Fibroblast of peridontal ligament (primary cell): ENCODE results near the gene BABAM2.
"Not testable (repeated sequence)": the region's sequence is repeated elsewhere in the genome, so short reads cannot be mapped to it uniquely, and the experiment has no call there.

ENCODE experiments used
- DNase-seq: peaks from one replicate; pipeline ENCODE4 v3.0.0-alpha.2; 2010; ENCODE audit errors: extremely low read depth

BABAM2 gene

DNA sequence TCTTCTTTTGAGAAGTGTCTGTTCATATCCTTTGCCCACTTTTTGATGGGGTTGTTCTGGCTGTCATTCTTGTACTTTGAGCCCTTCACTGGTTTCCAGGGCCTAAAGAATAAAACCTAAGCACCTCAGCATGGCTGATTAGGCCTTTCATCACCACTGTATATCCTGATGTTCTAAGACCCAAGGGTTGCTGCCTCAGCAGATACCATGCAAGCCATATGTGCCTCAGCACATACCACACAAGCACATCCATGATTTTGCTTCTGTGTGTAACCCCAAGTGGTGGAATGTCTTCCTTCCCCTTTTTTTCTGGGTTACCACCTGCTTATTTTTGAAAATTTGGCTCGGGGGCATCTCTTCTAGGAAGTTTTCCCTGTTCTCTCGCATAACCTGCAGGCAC lies 11.7 kb upstream of the BABAM2 start:
- DNase-seq, result no peak

DNA sequence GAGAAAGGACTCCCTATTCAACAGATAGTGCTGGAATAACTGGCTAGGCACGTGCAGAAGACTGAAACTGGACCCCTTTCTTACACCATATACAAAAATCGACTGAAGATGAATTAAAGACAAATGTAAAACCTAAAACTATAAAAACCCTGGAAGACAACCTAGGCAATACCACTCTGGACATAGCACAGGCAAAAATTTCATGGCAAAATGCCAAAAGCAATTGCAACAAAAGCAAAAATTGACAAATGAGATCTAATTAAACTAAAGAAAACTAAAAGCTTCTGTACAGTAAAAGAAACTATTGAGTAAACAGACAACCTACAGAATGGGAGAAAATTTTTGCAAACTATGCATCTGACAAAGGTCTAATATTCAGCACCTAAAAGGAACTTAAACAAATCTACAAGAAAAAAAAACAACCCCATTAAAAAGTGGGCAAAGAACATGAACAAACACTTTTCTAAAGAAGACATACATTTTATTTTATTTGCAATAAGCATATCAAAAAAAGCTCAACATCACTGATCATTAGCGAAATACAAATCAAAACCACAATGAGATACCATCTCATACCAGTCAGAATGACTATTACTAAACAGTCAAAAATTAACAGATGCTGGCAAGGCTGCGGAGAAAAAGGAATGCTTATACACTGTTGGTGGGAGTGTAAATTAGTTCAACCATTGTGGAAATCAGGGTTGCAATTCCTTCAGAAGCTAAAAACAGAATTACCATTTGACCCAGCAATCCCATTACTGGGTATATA lies 8.5 kb upstream of the BABAM2 start:
- not testable (repeated sequence) for DNase-seq

DNA sequence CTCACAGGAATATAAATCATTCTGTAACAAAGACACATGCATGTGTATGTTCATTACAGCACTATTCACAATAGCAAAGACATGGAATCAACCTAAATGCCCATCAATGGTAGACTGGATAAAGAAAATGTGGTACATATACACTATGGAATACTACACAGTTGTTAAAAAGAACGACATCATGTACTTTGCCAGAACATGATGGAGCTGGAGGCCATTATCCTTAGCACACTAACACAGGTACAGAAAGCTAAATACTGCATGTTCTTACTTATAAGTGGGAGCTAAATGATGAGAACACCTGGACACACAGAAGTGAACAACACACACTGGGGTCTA lies 8.0 kb upstream of the BABAM2 start:
- DNase-seq, result not testable (repeated sequence)

DNA sequence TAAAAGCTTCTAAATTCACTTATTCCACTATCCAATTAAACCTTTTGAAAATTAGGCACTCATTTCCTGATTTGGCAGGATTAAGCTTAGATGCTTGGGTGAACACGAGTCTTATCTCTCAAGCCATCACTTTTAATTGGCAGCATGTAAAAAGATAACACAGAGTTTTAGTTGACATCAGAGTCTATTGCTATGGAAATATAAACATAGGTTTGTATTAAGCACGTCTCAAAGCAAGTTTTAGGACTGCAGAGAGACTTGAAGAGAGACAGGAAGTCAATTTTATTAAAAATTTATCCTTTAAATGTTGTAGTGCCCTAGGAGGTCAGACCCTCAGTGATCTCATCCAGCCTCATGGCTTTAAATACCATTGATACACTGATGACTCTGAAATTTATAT lies 5.9 kb upstream of the BABAM2 start:
- DNase-seq, result no peak

DNA sequence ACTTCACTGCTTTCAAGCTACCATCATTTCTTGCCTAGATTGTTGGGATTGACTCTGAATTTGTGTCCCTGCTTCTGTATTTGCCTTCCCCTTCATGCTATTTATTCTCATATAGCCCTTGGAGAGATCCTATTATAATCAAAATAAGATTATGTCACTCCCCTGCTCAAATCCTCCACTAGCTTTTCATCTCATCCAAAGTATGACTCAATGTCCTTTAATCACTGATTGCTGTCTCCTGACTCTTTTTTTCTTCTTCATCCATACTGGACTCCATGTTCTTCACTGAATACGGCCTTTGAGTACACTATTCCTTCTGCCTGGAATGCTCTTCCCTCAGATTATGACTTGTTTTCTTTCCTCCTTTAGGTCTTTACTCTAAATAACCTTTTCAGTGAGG lies 5.3 kb upstream of the BABAM2 start:
- peak; percentile 37 for DNase-seq

DNA sequence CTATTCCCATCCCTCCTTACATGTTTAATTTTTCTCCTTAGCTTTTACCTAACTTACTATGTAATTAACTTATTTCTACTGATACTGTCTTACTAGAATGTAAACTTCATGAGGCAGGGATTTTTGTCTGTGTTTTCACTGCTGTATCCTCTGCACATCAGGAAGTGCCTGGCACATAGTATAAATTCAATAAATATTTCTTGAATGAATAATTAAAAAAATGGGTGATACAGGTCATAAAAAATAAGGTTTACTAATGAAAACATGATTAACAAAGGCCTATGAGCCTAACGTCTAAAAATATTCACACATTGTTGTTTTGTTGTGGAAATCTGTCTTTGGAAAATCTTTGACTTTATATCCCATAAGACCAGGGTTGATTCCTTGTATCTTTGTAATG lies 4.9 kb upstream of the BABAM2 start:
- DNase-seq, result no peak

DNA sequence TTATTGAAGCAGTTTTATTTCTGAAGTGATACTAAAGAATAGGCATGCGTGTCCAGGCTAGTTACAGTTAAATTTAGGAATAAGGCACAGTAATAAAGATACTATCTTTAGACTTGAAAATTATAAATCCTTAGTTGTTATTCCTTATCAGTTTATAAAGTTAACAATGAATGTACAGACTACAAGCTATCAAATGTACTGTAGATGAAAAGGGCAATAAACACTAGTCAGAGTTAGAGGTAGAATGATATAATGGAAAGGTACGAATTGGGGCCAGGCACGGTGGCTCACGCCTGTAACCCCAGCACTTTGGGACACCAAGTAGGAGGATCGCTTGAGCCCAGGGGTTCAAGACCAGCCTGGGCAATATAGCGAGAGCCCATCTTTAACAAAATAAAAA lies 4.2 kb upstream of the BABAM2 start:
- DNase-seq, result no peak

DNA sequence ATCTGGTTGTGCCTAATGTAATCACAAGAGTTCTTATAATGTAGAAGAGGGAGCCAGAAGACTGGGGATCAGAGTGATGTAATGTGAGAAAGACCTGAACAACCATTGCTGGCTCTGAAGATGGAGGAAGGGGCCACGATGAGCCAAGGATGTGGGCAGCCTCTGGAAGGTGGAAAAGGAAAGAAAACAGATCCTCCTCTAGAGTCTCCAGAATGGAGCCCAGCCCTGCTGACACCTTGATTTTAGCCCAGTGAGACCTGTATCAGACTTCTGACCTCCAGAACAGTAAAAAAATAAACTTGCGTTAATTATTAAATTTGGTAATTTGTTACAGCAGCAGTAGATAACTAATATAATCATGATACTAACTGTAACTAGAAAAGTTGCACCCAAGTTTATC lies 3.4 kb upstream of the BABAM2 start:
- DNase-seq, result no peak

DNA sequence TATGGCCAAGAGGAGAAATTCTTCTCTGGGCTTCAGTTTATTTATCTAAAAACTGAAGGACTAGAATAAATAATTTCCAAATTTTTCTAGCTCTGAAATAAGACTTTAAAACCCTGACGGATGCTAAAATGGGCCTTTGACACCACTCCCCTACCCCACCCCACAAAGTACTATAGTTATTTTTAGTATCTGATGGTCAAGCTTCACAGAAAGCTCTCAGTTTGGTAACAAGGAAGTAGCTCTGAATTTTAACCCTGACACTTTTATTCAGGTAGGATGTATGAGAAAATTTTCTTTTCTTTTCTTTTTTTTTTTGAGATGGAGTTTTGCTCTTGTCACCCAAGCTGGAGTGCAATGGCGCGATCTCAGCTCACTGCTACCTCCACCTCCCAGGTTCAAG lies 2.7 kb upstream of the BABAM2 start:
- no peak for DNase-seq

DNA sequence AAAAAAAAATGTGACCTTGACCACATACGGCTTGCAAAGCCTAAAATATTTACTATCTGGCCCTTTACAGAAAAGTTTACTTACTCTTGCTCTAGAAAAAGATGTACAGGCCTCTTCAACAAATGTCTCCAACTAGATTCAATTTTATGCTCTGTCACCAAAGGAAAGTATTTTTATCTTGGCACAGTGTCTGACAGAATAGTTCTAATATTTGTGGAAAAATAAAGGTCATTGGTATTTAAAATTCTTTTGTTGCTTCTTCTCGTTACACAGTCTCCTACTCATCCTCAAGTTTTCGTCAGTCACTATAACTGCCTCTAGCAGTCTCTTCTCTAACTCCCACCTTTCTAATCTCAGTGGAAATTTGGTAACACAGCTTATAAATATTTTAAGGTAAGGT lies 1.7 kb upstream of the BABAM2 start:
- DNase-seq, result peak; percentile 42

DNA sequence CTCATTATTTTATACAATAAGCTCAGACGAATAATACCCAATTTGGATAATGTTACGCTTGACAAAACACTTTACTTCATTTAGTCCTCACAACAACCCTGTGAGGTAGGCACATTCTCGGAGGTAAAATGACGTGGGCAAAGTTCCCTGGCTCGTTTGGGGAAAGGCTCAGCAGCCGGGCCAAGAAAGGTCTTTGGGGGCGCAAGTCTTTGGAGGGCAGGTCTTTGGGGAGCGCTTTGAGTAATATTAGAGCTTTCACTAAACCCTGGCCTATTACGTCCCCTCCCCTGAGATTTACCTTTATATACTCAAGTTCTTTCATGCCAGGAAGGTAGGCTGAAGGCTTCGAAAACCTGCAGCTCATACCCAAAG lies 769 bp upstream of the BABAM2 start:
- no peak for DNase-seq

DNA sequence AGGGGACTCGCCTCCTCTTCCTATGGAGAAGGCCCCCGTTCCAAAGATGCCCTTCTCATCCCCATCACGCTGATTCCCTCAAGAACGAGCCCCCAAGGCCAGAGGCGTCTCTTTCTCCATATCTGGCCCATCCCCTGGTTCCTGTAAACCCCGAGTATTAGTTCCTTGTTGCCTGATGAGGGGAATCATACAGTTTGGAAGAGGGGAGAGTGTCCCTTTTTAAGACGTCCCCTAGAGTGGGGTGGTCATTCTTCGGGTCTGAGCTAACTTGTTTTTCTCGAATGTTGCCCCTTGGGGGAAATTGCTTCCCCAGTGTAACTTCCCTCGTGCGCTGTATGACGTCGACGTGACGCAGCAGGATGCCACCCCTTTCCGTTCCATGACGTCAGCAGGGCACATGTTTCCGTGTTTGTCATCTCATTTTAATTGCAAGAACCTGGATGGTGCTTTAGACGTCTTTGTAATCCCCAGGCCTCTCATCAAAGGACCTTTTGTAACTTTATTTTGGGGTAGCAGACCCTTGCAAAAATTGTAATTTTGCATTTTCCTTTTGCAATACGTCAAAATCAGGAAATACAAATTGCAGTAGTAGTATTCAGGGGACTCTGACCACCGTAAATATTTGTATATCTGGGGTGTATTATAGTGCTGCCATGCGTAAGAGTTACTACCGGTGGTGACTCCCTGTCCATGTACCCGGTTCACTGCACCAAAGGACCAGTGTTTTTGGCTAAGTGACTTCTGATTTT lies 569 bp downstream of the BABAM2 start:
- DNase-seq, result peak; percentile 91

DNA sequence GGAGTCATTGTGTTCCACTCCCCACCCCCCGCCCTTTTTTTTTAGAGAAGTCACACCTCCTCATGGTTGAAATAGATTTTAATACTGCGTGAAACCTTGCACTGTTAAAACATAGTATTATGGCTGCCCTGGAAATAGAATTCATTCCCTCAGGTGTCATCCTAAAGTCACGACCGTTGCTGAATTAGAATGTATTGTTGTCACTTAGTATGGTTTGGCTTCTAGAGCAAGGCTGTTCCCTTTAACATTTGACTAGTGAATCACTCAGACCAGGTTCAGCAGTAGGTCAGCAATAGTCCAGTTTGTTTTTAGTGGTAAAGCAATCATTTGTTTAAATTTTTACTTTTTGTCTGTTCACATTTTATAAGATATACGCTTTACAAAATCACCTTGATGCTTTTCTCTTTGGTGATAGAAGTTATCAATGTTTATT lies 1.2 kb downstream of the BABAM2 start:
- DNase-seq, result peak; percentile 51

DNA sequence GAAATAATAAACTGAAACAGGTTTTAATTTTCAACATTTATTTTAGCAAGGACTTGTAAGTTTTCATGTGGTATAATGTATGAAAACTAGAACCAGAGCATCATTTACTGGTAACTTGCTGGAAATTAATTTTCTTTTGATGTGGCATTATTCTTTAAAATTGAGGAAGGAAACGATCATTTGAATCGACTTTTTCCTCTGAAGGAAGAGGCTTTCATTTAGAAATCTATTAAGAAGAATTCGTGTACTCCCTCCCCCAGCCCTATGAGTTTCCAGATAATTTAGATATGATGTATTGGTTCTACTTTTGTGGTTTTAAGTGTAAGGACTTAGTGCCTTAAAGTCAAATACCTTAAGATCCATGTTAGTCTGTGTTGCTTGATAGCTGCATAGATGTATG lies 2.5 kb downstream of the BABAM2 start:
- DNase-seq, result no peak

DNA sequence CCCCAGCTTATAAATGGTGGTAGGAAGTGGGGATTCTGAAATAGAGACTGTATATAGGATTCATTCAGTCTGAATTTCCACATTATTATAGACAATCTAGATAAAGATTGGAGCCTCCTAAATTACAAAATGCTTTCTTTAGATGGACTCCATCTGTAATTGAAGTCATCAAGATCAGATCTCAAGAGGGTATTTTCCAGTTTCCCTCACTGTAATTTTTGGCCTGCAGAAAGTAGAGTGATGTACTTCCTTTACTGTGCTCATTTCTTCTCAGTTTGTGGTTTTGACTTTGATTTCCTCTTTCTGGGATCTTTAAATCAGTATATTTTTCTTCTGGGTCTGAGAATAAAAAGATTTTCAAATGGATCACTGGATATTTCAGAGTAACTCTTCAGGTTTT lies 7.2 kb downstream of the BABAM2 start:
- DNase-seq, result no peak

DNA sequence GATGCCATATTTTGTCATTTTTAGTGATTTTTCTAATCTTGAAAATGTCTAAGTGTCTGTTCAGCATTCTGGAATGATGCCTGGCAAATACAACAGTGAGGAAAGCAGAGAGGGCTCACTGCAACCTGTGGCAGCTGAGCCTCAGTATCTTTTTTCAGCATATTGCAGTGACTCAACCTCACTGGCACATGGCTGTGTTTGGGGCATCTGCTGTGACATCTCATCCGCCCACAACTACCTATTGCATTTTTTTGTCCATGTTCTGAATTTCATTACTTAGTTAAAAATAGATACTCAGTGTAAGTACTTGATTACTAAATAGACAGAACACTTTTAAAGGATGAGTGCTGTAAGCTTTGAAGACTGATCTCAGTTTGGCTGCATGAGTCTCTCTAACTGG lies 10.7 kb downstream of the BABAM2 start:
- DNase-seq, result no peak

DNA sequence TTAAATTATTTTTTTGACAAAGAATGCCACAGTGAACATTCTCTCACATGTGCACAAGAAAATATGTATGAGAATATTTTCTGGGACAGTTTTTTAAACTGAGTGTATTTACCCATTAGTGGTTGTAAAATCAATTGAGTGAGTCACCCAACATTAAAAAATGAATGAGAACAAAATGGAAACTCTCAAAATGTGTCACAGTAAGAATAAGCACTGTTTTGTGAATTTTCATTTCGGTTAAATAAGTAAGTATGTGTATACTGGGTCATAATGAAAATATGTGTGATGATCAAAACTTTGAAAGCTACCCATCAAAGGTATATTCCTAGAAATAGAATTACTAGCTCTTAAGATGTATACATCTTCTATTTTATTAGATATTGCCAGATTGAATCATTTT lies 11.6 kb downstream of the BABAM2 start:
- DNase-seq, result no peak

DNA sequence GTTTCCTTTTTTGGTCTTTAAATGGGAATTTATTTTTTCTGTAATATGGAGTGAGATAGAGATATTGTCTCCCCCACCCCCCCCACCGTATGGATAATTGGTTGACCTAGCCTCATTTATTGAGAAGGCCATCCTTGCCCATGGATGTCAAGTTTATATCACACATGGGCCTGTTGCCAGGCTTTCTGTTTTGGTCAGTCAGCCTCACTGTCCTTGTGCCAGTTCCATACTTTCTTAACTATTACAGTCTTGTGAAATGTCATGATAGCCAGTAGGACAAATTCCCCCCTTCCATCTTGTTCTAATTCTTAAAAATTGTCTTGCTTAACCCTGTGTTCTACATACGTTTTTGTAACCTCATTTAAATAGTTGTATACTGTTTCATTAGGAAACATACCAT lies 12.5 kb downstream of the BABAM2 start:
- peak; percentile 45 for DNase-seq

DNA sequence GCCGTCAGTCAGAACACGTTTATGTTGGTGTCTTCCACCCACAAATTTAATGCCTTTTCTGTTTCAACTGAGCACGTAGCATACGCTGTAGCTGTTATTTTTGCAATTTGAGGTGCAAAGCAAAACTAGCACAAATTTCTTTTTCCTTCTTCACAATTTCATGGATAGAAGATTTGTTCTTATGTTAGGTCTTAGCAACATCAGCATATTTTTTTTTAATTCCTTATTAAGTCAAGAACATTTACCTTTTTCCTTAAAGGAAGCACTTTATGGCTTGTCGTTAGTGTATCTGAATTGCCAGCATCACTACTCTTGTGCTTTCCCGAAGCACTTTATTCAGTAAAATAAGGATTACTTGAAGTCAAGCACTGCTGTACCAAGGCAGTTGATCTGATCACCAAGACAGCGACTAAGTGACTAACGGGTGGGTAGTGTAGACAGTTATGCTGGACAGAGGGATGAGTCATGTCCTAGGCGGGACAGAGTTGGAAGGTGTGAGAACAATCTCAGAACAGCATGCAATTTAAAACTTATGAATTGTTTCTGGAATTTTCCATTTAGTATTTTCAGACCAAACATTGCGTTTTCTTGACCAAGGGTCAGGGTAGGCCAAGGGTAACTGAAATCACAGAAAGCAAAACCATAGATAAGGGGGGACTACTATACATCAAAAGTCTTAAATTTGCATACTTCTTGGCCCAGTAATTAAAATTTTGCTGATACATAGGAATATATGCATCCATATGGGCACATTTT lies 13.3 kb downstream of the BABAM2 start:
- DNase-seq, result no peak

DNA sequence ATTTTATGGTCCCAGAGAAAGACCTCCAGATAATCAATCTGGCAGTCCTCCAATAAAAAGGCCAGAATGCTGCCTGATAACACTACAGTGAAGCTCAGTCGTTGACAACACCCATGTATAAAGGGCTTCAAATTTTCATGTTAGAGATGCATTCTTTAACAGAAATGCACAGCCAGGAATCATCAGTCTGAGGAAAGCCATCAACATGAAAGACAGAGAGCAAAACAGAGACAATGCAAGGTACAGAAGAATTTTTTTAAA lies 13.8 kb downstream of the BABAM2 start:
- no peak for DNase-seq

DNA sequence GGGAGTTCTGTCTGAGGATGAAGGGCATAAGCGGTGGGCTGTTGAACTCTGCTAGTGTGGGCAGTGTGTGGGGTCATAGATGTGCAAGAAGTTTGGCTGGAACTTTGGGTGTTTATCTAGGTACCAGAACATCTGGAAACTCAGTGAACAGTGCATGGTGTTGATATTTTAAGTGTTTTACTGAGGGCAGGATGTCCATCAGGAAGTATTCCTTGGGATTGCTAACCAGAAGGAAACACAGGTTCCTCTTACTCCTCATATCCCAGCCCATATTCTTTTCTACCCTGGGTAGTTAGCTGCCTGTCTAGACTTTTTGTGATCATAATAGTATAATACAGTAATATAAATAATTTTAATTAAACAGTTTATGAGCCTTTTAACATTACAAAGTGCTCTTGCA lies 15.5 kb downstream of the BABAM2 start:
- DNase-seq, result no peak

DNA sequence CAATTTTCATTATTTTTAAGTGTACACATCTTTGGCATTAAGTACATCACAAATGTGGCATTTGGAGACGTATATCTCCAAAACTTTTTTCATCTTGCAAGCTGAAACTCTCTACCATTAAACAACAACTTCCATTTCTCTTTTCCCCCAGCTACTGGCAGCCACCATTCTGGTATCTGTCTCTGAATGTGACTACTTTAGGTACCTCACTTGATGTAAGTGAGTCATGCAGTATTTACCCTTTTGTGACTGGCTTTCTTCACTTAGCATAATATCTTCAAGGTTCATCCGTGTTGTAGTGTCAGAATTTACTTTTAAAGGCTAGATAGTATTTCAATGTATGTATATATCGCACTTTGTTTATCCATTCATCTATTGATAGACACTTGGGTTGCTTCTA lies 17.0 kb downstream of the BABAM2 start:
- no peak for DNase-seq

DNA sequence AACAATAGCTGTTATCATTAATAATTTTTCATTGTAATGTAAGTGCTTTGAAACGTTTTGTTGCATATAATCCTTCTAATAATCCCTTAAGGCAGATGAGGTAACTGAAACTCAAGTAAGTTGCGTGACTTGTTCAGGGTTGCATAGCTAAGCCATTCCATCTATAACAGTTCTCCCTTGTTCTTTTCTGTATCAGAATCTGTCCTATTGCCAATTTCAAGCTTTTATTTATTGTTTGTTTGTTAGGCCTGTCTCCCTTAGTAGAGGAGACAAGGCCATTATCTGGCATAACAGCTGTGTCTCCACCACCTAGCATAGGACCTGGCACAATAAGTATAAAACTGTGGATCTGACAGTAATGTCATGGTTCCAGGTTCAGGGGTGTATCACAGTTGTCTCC lies 19.4 kb downstream of the BABAM2 start:
- DNase-seq, result no peak
